Measurements from ENCODE around the gene RHEBL1. TPM values are rescaled to one million over a fixed set of nuclear protein-coding genes. Genes with fewer than 3 reads are reported as not detected.

Gene RHEBL1
- total and polyA plus RNA-seq, 4 donors: 0.29 to 1.2 (median 0.36) TPM; not detected in 1

- 90% methylated on average over 4 of the region's 4 CpGs for WGBS
- peaks cover 18 to 80% (median 46%) of the 10 kb centered on the region in 4 donors for H3K36me3 ChIP-seq (ENCODE audit: control insufficient read depth in 4 of 4, insufficient read depth in 3 of 4, low read depth in 1 of 4, low read length in 3 of 4)
- no peaks in the 10 kb centered on the region for H3K9me3 ChIP-seq (ENCODE audit: control insufficient read depth in 4 of 4, low read length in 3 of 4)
- H3K4me3 ChIP-seq (ENCODE audit: low read depth in 1 of 3, low read length in 3 of 3): no peak overlapping the region
- H3K27ac ChIP-seq (ENCODE audit: low read depth in 1 of 2, low read length in 2 of 2): no peak overlapping the region
- H3K9ac ChIP-seq (ENCODE audit: low read depth in 1 of 2, low read length in 2 of 2): no peak overlapping the region
- TF ChIP-seq FOXA2 (IDR thresholded peaks at IDR 0.05) (no peak), MAX (IDR thresholded peaks at IDR 0.05) (no peak), YY1 (IDR thresholded peaks at IDR 0.05) (no peak), SP1 (IDR thresholded peaks at IDR 0.05) (no peak), RXRA (IDR thresholded peaks at IDR 0.05) (no peak), RAD21 (IDR thresholded peaks at IDR 0.05) (no peak), ZBTB33 (IDR thresholded peaks at IDR 0.05) (no peak), TAF1 (conservative IDR thresholded peaks at IDR 0.05) (no peak), HNF4G (IDR thresholded peaks at IDR 0.05) (no peak), FOXA1 (IDR thresholded peaks at IDR 0.05) (no peak), GABPA (IDR thresholded peaks at IDR 0.05 in 1 of 2, conservative IDR thresholded peaks at IDR 0.05 in 1 of 2) (no peak), JUND (IDR thresholded peaks at IDR 0.05) (no peak), EGR1 (IDR thresholded peaks at IDR 0.05; ENCODE audit: low read depth in 2 of 2) (no peak), CTCF (IDR thresholded peaks at IDR 0.05; ENCODE audit: low read depth, low read length, missing input control) (no peak), HNF4A (conservative IDR thresholded peaks at IDR 0.05) (no peak), NR2F2 (IDR thresholded peaks at IDR 0.05) (no peak)
- TF ChIP-seq, protein P1, sequence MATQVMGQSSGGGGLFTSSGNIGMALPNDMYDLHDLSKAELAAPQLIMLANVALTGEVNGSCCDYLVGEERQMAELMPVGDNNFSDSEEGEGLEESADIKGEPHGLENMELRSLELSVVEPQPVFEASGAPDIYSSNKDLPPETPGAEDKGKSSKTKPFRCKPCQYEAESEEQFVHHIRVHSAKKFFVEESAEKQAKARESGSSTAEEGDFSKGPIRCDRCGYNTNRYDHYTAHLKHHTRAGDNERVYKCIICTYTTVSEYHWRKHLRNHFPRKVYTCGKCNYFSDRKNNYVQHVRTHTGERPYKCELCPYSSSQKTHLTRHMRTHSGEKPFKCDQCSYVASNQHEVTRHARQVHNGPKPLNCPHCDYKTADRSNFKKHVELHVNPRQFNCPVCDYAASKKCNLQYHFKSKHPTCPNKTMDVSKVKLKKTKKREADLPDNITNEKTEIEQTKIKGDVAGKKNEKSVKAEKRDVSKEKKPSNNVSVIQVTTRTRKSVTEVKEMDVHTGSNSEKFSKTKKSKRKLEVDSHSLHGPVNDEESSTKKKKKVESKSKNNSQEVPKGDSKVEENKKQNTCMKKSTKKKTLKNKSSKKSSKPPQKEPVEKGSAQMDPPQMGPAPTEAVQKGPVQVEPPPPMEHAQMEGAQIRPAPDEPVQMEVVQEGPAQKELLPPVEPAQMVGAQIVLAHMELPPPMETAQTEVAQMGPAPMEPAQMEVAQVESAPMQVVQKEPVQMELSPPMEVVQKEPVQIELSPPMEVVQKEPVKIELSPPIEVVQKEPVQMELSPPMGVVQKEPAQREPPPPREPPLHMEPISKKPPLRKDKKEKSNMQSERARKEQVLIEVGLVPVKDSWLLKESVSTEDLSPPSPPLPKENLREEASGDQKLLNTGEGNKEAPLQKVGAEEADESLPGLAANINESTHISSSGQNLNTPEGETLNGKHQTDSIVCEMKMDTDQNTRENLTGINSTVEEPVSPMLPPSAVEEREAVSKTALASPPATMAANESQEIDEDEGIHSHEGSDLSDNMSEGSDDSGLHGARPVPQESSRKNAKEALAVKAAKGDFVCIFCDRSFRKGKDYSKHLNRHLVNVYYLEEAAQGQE (IDR thresholded peaks at IDR 0.05): no peak
- TF ChIP-seq, protein P2, sequence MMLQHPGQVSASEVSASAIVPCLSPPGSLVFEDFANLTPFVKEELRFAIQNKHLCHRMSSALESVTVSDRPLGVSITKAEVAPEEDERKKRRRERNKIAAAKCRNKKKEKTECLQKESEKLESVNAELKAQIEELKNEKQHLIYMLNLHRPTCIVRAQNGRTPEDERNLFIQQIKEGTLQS (IDR thresholded peaks at IDR 0.05): no peak
- no peaks in the 10 kb centered on the region for H3K27me3 ChIP-seq (ENCODE audit: control insufficient read depth in 4 of 4, insufficient read depth in 4 of 4, low read length in 3 of 4)
- H3K4me1 ChIP-seq (ENCODE audit: control insufficient read depth in 4 of 4, insufficient read depth in 4 of 4, low read length in 3 of 4): no peaks in the 10 kb centered on the region
- no peak for DNase-seq (ENCODE audit: low spot score)
These were observed 37.5 kb downstream of the RHEBL1 start for GRCh38 chr12:49032276-49032675.
